Brain microvascular endothelial cell (primary cell): ENCODE results near the gene RNF141.

Source experiments
- DNase-seq: peaks from one replicate; pipeline ENCODE4 v3.0.0-alpha.2; 2020
- H3K27ac ChIP-seq: fragments of 250-450 bp; sonication (Bioruptor Pico); 2 replicates; pipeline ENCODE4 v1.5.1; 2020; ENCODE audit warnings: mild to moderate bottlenecking, moderate library complexity
- H3K27me3 ChIP-seq: fragments of 250-450 bp; sonication (Bioruptor Pico); replicated peaks from 2 replicates; pipeline ENCODE4 v1.5.1; 2020; ENCODE audit warnings: mild to moderate bottlenecking
- H3K36me3 ChIP-seq: fragments of 250-450 bp; sonication (Bioruptor Pico); replicated peaks from 2 replicates; pipeline ENCODE4 v1.5.1; 2020; ENCODE audit warnings: mild to moderate bottlenecking
- H3K4me3 ChIP-seq: 2 replicates; pipeline ENCODE4 v1.5.1; 2011; ENCODE audit warnings: low read depth, mild to moderate bottlenecking, control low read depth, low read length, moderate library complexity
- in situ Hi-C: cut with HindIII; loops from 2 replicates; pipeline ENCODE4 v1.10.0; 2017; ENCODE audit warnings: low sequenced_read_pairs, low pct_ligation_motif_present
- TF ChIP-seq, protein P1 (sequence below): IDR thresholded peaks from 2 replicates; pipeline ENCODE4 v1.5.1; 2011; ENCODE audit warnings: low read depth, mild to moderate bottlenecking, moderate library complexity, low read length, control low read depth, inconsistent platforms; ENCODE audit errors: missing control alignments

RNF141 gene

DNA sequence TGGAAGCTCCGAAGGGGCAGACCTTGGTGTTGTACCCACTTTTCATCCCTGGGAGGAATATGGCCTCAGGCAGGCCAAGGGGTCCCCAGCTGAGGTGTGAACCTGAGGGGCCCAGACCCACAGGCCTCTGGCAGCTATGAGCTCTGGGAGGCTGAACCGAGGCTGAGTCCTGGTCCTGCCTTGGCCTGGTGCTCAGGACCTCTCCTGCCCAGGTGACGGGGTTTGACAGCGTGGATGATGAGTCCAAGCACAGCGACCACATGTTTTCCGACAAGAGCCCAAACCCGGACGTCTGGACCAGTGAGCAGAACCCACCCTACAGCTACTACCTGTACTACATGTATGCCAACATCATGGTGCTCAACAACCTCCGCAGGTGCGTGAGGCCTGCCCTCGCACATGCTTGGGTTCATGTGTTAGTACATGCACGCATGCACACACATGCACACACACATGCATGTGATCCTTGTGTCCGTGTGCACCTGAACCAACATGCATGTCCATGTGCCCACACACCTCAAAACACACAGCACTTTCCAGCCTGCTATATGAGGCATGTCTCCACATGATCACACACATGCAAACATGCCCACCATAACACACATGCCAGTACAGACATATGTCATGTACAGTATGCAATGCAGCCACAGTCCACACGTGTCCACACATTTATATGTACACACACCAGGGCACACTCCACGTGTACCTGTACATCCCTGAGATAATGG is 40.9 kb downstream of the RNF141 start:
- Histone ChIP-seq H3K36me3 (peaks cover 6% of the 10 kb centered on the region), H3K27ac (no peak overlapping the region), H3K27me3 (no peaks in the 10 kb centered on the region), H3K4me3 (no peak overlapping the region)
- no peak for DNase-seq
- in situ Hi-C loops, result no loop called here
- TF ChIP-seq, protein P1, sequence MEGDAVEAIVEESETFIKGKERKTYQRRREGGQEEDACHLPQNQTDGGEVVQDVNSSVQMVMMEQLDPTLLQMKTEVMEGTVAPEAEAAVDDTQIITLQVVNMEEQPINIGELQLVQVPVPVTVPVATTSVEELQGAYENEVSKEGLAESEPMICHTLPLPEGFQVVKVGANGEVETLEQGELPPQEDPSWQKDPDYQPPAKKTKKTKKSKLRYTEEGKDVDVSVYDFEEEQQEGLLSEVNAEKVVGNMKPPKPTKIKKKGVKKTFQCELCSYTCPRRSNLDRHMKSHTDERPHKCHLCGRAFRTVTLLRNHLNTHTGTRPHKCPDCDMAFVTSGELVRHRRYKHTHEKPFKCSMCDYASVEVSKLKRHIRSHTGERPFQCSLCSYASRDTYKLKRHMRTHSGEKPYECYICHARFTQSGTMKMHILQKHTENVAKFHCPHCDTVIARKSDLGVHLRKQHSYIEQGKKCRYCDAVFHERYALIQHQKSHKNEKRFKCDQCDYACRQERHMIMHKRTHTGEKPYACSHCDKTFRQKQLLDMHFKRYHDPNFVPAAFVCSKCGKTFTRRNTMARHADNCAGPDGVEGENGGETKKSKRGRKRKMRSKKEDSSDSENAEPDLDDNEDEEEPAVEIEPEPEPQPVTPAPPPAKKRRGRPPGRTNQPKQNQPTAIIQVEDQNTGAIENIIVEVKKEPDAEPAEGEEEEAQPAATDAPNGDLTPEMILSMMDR, result no peak

DNA sequence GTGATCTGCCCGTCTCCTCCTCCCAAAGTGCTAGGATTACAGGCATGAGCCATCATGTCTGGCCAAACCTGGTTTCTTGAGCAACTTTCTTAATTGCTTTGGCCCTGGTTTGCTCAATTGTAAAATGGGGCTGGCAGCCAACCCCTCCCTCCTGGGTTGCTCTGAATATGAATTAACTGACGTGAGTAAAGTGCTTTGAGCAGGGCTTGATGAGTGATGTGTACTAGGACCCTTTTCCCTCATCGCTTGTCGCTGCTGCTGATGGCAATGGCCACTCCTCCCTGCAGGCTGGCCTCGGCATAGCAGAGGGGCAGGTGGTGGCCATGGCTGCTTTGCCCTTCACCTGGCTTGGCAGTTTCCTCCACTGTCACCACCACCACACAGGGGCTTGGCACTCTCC is 41.5 kb downstream of the RNF141 start:
- no peaks in the 10 kb centered on the region for H3K27me3 ChIP-seq
- in situ Hi-C loops, result no loop called here
- peaks cover 6% of the 10 kb centered on the region for H3K36me3 ChIP-seq
- TF ChIP-seq, protein P1, result no peak
- DNase-seq, result no peak
- no peak overlapping the region for H3K27ac ChIP-seq
- no peak overlapping the region for H3K4me3 ChIP-seq

DNA sequence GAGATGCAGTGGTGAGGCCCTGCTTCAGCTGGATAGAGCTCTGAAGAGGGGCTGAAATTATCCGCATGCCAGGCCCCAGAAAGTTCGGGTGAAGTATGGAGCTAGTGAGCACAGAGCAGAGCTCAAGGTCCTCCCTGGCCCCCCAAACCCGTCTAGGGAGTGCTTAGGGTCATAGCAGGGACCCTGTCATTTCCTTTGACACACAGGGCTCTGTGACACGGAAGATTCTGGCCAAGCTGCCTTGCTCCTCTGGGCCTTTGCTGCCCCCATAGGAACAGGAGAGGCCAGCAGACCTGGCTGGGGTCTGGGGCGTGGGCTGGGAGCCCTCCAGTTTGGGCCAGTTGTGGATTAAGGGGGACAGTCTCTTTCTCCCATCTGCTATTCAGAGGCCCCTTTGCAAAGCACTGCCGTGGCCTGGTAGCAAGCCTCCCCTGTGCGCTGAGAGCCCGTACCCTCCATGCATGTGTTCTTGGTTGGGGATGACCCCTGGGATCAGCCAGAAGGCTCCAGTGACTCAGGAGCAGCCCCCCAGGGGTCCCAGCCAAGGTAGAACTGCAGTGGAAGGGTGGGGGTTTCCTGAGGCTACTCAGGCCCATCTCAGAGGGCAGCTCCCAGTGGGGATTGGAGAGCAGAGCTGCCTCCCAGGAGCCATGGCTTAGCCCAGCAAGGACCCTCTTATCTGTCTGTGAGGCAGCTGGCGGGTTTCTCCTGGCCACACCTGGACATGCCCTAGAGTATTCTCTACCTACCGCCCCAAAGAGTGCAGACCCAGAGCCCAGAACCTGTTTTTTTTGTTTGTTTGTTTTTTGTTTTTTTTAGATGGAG is 42.3 kb downstream of the RNF141 start:
- no peak overlapping the region for H3K27ac ChIP-seq
- TF ChIP-seq, protein P1, result no peak
- no peaks in the 10 kb centered on the region for H3K27me3 ChIP-seq
- in situ Hi-C loops, result no loop called here
- DNase-seq, result no peak
- peaks cover 6% of the 10 kb centered on the region for H3K36me3 ChIP-seq
- no peak overlapping the region for H3K4me3 ChIP-seq

DNA sequence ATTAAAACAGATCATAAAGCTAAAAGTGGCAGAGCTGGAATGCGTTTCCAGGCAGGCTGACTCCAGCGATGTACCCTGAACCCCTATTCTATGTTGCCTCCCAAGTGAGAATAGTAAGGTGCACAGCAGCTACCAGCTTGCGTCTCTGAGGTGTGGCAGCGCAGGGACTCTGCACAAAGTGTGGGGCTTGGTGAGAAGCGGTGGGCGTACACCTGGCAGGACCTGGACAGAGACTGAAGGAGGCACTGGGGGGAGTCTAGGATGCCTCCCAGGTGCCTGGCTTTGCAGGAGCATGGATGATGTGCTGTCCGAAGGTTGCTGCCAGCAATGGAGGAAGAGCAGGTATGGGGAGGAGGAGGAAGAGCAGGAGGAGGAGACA is 43.0 kb downstream of the RNF141 start:
- no peak for DNase-seq
- no peaks in the 10 kb centered on the region for H3K27me3 ChIP-seq
- TF ChIP-seq, protein P1, result no peak
- in situ Hi-C loops, result no loop called here
- H3K36me3 ChIP-seq, result peaks cover 6% of the 10 kb centered on the region
- H3K27ac ChIP-seq, result no peak overlapping the region
- no peak overlapping the region for H3K4me3 ChIP-seq

DNA sequence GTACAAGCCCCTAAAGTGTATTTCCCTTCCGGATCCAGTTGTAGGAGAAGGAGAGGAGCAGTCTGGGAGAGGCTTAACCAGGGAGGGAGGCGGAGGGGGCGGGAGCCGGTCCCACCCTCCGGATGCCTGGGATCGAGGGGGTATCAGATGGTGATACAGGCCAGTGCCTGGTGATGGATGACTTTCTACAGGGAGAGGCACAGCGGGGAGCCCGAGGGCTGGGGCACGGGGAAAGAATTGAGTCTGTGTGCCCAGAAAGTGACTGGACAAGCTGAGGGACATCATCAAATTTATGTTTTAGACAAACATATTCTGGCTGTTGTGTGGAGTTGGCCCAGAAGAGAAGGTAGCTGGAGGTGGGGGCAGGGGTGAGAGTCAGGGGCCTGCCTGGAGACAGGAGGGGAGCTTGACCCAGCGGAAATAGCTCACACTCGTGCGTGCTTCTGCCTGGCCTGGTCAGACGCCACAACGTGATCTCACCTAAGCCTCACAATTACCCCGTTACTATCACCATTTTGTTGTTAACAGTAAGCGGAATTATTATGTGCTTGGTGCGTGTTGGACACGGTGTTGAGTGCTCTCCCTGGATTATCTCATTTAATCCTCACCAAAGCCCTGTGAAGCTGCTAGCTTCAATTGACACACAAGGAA is 43.5 kb downstream of the RNF141 start:
- in situ Hi-C loops, result no loop called here
- TF ChIP-seq, protein P1, result no peak
- Histone ChIP-seq H3K27me3 (no peaks in the 10 kb centered on the region), H3K4me3 (no peak overlapping the region), H3K36me3 (peaks cover 4% of the 10 kb centered on the region), H3K27ac (no peak overlapping the region)
- no peak for DNase-seq
